SK-N-MC (cell line): Measurements from ENCODE around the gene ESPN.

Experiments
- DNase-seq: peaks from one replicate; pipeline ENCODE4 v3.0.0-alpha.2; 2011; ENCODE audit warnings: low read depth, low spot score
- H3K27ac ChIP-seq: fragments of 200-600 bp; sonication (generic); 2 replicates; pipeline ENCODE4 v1.5.1; 2016; ENCODE audit warnings: mixed run types
- H3K36me3 ChIP-seq: fragments of 200-600 bp; sonication (generic); 2 replicates; pipeline ENCODE4 v1.6.1; 2017; ENCODE audit warnings: antibody characterized with exemption, low read length, mixed read lengths; ENCODE audit not compliant: insufficient read depth
- H3K4me3 ChIP-seq: fragments of 200-600 bp; sonication (generic); 2 replicates; pipeline ENCODE4 v1.5.1; 2016
- H3K9ac ChIP-seq: fragments of 200-600 bp; sonication (generic); 2 replicates; pipeline ENCODE4 v1.8.0; 2017; ENCODE audit warnings: mixed run types, mixed read lengths; ENCODE audit not compliant: insufficient read length
- H3K9me3 ChIP-seq: fragments of 200-600 bp; sonication (generic); 2 replicates; pipeline ENCODE4 v1.6.1; 2017; ENCODE audit warnings: low read depth, mild to moderate bottlenecking, antibody characterized with exemption, low read length, moderate library complexity, mixed read lengths
- EZH2 ChIP-seq: fragments of 200-600 bp; sonication (generic); IDR thresholded peaks from one replicate; pipeline ENCODE4 v1.6.1; 2017; ENCODE audit warnings: antibody characterized with exemption
- FOXP2 ChIP-seq: optimal IDR thresholded peaks from 2 replicates; pipeline ENCODE3; 2011; ENCODE audit warnings: mild to moderate bottlenecking, moderate library complexity; ENCODE audit not compliant: insufficient read depth; ENCODE audit errors: extremely low read length, control extremely low read depth
- POLR2AphosphoS5 ChIP-seq: IDR thresholded peaks from 2 replicates; pipeline ENCODE4 v1.6.1; 2012; ENCODE audit warnings: mild to moderate bottlenecking, low read depth, low read length, borderline replicate concordance

ESPN gene

DNA sequence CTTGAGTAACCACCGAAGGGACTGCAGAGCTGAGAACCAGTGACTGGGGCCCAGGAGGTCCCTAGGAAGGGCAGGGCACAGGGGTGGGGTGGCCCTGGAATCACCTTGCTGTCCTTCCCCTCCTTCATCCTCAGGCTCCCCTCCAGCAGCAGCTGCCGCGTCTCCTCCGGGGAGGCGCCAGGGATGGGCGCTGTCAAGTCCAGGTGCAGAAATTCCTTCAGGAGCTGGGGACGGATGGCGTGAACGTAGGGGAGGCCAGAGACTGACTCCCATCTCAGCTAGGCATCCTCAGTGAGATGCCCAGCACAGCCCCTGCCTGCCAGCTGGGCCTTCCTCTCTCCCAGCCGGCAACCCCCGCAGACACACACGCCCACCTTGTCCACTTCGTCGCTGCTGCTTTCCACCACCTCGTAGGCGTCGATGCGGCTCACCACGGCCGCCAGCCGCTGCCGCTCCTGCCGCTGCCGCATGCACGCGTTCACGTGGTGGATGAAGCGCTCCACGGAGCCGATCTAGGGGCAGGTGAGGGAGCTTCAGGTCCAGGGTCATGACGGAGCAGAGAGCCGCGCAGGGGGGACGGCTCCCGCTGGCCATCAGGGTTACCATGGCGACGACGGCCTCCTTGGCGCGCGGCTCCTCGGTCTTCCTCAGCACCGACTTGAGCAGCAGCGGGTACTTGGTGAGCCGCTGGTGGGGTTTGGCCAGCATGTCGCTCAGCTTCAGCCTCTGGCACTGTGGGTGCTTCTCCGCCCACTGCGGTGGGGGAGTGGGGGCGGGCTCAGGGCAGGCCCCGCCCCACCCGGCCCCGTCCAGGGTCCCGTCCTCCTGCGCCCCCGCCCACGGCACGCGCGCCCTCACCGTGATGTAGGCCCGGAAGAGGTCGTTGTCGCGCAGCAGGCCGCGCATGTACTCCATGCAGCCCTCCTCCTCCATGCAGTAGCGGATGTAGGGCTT lies 45.8 kb downstream of the ESPN start:
- Histone ChIP-seq H3K36me3 (no peaks in the 10 kb centered on the region; the same call in 1 of the 2 replicates), H3K4me3 (no peak overlapping the region), H3K27ac (no peak overlapping the region), H3K9me3 (no peaks in the 10 kb centered on the region), H3K9ac (no peak overlapping the region)
- no peak for DNase-seq
- no peak for TF ChIP-seq FOXP2
- no peak for TF ChIP-seq POLR2AphosphoS5
- no peak for TF ChIP-seq EZH2

DNA sequence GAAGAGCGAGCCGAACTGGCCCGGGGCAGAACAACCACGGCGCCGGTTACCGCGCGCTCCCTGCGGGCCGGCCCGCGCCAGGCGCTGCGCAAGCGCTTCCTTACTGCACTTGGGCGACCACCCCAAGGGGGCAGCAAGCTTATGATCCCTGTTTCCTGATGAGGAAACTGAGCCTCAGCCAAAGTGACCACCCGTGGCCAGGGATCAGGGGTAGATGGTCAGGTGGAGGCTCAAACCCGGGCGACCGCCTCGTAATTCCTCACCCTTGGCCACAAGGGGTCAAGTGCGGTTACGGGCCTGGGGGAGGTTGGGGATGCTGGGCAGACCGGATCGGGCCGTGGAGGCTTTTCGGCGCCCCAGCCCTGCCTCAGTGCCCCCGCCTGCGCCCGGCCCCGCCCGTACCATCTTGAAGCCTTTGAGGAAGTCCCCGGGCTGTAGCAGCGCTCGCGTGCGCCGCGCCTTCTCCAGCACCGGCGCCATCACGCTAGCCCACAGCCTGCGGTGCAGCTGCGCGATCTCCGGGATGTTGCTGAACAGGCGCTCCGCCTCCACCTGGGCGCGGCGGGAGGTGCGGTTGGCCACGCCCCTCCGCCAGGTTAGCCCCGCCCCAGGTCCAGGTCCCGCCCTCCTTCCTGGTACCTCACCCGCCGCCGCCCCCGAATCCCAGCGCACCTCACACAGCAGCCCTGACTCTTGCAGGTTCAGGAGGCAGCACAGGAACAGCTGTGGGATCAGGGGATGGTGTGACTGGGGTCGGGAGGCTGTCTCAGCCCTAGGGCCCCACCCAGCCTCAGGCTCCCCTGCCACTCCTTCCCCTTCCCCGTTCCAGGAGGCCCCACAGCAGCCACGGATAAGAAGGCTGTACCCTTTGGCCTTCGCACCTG lies 46.8 kb downstream of the ESPN start:
- Histone ChIP-seq H3K9ac (no peak overlapping the region), H3K27ac (no peak overlapping the region), H3K9me3 (no peaks in the 10 kb centered on the region), H3K4me3 (no peak overlapping the region), H3K36me3 (no peaks in the 10 kb centered on the region; the same call in 1 of the 2 replicates)
- no peak for DNase-seq
- no peak for TF ChIP-seq POLR2AphosphoS5
- no peak for TF ChIP-seq FOXP2
- TF ChIP-seq EZH2, result no peak

- H3K4me3 ChIP-seq, result no peak overlapping the region
- H3K27ac ChIP-seq, result no peak overlapping the region
- no peak for DNase-seq
- H3K9ac ChIP-seq, result no peak overlapping the region
- H3K36me3 ChIP-seq, result no peaks in the 10 kb centered on the region; the same call in 1 of the 2 replicates
- H3K9me3 ChIP-seq, result no peaks in the 10 kb centered on the region
- TF ChIP-seq FOXP2, result no peak
- no peak for TF ChIP-seq POLR2AphosphoS5
- no peak for TF ChIP-seq EZH2
Measured at GRCh38 chr1:6471970-6472368, 47.4 kb downstream of the ESPN start.

- no peak for TF ChIP-seq POLR2AphosphoS5
- Histone ChIP-seq H3K9ac (no peak overlapping the region), H3K27ac (no peak overlapping the region), H3K4me3 (no peak overlapping the region), H3K36me3 (no peaks in the 10 kb centered on the region; the same call in 1 of the 2 replicates), H3K9me3 (no peaks in the 10 kb centered on the region)
- DNase-seq, result no peak
Measured at GRCh38 chr1:6472391-6472790, 47.8 kb downstream of the ESPN start.

GRCh38 chr1:6473156-6473555 lies 48.6 kb downstream of the ESPN start:
- no peak for TF ChIP-seq FOXP2
- no peak for TF ChIP-seq POLR2AphosphoS5
- TF ChIP-seq EZH2, result no peak
- H3K27ac ChIP-seq, result no peak overlapping the region
- H3K9ac ChIP-seq, result no peak overlapping the region
- no peaks in the 10 kb centered on the region for H3K9me3 ChIP-seq
- DNase-seq, result no peak
- no peak overlapping the region for H3K4me3 ChIP-seq
- H3K36me3 ChIP-seq, result no peaks in the 10 kb centered on the region; the same call in 1 of the 2 replicates

GRCh38 chr1:6473974-6474814 lies 49.6 kb downstream of the ESPN start:
- no peak overlapping the region for H3K4me3 ChIP-seq
- no peak overlapping the region for H3K27ac ChIP-seq
- no peaks in the 10 kb centered on the region for H3K9me3 ChIP-seq
- no peak for DNase-seq
- H3K9ac ChIP-seq, result no peak overlapping the region
- no peaks in the 10 kb centered on the region for H3K36me3 ChIP-seq
- no peak for TF ChIP-seq FOXP2
- TF ChIP-seq POLR2AphosphoS5, result no peak
- no peak for TF ChIP-seq EZH2

DNA sequence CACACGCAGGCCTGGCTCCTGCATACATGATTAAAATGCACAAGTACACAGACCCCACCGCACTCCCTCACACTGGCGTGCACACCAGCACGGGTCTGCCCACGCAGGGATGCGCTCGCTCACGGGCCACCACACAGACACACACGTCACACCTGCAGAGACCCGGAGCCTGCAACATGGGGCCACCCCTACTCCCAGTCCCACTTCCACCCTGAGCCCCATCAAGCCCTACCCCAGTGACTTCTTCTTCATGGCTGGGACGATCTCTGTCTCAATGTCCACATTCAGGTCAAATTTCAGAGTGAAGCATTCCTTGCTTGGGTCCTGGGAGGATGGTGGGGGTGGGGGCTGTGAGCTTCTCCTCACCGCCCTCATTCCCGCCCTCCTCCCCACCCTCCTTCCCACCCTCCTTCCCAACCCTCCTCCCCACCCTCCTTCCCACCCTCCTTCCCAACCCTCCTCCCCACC lies 50.3 kb downstream of the ESPN start:
- TF ChIP-seq EZH2 (no peak), FOXP2 (no peak), POLR2AphosphoS5 (no peak)
- no peak overlapping the region for H3K9ac ChIP-seq
- no peak overlapping the region for H3K4me3 ChIP-seq
- no peak for DNase-seq
- no peak overlapping the region for H3K27ac ChIP-seq
- H3K9me3 ChIP-seq, result no peaks in the 10 kb centered on the region
- H3K36me3 ChIP-seq, result no peaks in the 10 kb centered on the region
